GM18858 (cell line): ENCODE results near the gene BCAR1.
"Not testable (repeated sequence)": the region's sequence is repeated elsewhere in the genome, so short reads cannot be mapped to it uniquely, and the experiment has no call there.

Experiments
- ATAC-seq: cut with Tn5 transposase; IDR thresholded peaks from one replicate; pipeline ENCODE4 v1.9.1; 2021; ENCODE audit not compliant: unreplicated experiment

The BCAR1 gene, protein sequence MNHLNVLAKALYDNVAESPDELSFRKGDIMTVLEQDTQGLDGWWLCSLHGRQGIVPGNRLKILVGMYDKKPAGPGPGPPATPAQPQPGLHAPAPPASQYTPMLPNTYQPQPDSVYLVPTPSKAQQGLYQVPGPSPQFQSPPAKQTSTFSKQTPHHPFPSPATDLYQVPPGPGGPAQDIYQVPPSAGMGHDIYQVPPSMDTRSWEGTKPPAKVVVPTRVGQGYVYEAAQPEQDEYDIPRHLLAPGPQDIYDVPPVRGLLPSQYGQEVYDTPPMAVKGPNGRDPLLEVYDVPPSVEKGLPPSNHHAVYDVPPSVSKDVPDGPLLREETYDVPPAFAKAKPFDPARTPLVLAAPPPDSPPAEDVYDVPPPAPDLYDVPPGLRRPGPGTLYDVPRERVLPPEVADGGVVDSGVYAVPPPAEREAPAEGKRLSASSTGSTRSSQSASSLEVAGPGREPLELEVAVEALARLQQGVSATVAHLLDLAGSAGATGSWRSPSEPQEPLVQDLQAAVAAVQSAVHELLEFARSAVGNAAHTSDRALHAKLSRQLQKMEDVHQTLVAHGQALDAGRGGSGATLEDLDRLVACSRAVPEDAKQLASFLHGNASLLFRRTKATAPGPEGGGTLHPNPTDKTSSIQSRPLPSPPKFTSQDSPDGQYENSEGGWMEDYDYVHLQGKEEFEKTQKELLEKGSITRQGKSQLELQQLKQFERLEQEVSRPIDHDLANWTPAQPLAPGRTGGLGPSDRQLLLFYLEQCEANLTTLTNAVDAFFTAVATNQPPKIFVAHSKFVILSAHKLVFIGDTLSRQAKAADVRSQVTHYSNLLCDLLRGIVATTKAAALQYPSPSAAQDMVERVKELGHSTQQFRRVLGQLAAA

DNA sequence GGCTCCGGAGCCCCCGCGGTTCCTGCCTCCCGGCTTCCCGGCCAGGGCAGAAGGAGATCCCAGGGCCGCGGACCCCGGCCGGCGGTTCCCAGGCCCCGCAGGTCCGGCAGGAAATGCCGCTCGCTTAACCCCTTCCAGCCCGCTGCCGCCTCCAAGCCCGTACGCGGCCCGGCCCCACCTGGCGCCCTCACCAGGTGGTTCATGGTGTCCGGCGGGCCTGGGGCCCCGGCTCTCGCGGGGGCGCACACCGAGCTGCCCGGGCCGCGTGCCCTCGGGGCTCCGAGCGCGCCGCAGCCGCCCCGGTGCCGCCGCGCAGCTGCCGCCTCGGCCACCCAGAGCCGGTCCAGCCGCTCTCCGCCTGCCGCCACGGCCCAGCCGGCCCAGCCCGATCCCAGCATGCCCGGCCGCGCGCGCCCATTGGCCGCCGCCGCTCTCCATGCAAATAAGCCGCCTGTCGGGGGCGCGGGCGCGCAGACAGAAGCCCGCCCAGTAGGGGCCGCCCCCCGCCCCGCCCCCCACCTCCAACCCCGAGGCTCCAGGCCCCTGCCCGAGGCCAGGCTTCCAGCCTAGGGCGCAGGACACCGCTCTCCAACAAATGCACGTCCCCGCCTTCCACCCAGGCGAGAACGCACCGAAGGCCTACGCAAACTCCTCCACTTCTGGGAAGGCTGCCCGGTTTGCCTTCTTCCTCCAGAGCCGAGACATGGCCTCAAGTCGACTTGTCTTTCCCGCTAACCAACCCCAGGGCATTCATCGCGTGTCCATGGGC, at the start of gene BCAR1:
TSS of gene BCAR1 (minus strand) at position 345 of the 769 bp plus-strand sequence. CDS start at position 203, 142 bp downstream.
- peak; percentile 64 for ATAC-seq

DNA sequence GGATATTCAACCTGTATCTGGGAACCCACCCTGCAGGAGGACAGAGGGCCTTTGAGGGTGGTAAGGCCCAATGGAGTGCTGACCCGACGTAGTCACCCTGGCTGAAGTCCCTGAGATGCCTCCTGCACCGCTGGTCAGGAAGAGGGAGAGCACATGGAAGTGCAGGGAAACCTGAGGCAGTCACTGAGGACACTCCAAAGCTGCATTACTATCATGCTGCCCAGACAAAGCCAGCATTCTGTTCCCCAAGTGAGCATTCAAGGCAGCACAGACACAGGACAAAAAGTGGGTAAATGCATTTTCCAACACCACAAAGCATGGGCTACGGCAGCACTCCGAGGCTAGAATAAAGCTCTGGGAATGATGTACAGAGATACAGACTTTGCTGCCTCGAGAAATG, 46.8 kb upstream of the BCAR1 start:
- no peak for ATAC-seq

DNA sequence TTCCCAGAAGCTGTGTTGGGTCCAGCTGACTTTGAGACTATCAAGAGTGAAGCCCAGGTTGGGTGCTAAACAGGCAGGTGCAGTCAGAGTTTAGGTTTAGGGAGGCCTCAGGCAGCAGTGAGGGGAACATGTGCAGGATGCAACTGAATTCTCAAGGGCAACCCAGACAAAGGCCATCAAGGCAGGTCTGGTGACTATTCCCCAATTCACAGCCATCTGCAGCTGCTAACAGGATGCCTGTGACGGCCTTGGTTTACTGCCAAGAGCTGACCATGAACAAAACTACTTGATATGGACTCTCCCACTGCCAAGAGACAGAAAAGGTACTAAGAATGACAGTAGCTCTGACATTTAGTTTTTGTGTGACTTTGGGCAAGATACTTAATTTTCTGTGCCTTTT, 45.2 kb upstream of the BCAR1 start:
- no peak for ATAC-seq

DNA sequence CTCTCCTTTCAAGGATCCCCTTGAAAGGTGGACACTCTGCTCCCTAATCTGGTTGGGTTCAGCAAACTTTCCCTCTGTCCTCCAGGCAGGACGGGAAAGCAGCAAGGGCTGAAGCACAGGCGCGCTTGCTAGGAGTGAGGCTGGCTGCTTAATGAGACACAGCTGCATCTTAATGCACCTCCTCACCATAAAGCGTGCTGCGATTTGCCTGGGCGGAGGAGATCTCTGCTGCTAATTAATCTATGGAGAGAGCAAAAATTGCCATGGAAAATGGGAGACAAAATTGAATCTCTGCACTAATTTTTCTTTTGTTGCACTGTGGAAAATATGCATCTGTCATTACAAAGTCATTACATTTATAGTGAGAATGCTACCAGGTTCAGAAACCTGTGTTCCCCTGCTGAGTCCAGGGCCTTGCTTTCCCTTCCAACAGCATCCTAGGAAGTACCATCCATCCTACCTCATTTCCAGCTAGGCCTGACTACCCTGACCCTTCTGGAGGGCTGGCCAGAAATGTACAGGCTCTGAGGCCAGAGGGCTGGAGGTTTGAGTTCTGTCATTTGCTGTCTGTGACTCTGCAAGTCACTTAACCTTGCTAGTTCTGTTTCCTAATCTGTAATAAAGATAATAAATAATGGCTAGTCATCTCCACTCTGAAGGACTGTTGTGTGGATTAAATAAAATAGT, 43.5 kb upstream of the BCAR1 start:
- ATAC-seq, result no peak

DNA sequence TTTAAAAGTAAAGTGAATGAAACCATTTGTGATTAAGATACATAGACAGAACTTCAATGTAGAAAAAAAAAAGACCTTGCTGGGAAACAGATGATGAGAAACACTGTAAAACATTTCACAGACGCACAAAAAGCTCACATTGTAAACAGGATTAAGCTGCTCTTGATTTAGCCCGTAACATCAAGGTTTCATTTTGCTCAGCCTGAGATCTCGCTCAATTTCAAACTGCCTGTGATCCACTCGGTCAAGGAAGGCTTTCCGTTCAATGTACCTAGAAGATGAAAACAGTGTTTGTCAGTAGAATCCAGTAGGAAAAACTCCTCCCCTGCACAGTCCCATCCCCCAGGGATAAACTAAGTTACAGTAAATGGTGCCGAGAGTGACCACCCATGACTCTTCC, 42.3 kb upstream of the BCAR1 start:
- no peak for ATAC-seq

DNA sequence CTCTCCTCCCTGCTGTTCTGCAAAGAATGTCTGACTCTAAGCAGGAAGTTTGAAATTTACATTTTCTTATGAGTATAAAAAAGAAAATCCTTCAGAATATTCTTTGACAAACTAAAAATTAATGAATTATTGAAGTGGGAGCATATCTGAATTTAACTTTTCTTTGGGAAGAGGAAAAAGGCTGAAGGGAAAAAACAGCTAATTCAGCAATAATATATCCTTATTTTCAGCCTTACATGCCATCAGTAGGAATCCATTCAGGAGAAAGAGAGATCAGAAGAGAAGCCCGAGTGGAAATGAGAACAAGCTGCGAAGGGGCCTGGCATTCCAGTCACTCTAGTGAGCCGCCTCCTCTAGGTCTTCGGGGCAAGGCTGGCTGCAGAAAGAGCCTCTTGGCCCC, 41.7 kb upstream of the BCAR1 start:
- ATAC-seq, result no peak

DNA sequence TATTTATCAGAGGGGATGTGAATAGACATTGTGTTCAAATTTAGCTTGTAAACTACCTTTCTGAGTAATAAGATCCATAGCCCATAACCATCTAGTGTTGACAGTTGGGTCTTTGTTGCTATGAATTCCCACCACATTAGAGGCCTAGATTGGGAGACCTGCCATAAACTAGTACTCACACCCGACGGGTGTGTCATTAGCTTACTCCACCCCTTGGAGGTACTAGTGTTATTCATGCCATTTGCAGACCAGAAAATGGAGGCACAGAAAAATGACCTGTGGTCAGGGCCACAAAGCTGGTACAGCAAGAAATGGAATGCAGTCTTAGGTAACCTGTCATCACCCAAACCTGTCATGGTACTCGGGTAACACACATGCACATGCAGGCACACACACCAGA, 41.3 kb upstream of the BCAR1 start:
- ATAC-seq, result no peak

DNA sequence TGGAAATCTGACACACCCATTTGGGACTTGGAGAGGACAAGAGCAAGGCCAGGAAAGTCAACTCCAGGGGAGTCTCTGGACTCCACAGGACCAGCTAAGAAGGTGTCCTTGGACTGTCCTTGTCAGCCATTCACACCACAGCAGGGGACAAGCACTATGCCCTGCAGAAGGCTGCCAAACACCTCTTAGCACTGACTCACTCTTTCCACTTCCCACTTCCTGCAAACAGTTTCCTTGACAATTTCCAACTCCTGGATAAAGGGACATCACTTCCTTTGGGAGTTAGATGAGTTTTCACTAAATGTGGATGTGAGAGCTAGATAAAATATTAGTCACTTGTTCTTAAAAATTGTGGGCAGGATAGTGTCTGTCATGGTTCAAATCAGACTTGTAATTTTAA, 37.8 kb upstream of the BCAR1 start:
- ATAC-seq, result no peak

DNA sequence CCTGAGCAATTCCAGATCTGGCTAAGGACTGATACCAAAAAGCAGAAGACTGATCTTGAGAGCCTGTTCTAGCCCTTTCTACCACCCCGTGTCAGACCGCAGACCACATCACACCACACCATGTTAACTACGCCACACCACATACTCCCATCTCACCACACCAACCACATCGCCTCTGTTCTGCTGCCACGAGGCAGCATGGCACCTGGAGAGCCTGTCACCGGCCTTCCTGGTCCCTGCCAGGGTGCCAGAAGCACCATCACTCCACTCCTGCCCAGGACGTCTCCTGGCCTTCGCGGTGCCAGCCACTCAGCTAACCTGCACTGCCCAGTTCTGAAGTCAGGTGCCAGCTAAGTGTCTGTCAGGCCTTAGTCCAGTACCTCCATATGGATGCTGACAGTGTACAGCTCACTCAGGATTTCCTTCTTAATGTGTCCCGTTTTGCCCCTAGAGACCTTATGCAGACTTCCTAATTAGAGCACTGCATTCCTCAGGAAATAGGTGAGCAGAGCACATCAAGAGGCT, 37.2 kb upstream of the BCAR1 start:
- ATAC-seq, result no peak

DNA sequence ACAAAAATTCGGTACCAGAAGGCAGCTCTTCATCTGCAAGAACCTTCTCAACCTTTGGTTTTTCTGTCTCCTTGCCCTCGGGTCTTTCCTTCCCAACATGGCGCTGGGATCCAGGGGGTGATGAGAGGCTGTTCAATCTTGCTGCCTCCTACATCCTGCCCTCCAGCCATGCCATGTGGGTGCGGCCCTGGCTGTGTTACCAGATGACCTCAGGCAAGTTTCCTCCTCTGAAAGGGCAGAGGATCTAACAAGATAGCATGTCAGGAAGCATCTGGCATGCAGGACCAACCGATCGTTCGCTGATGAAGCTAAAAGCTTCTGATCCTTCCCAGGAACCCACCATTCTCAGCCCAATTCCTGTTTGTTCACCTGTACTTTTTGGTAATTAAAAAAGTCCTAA, 36.8 kb upstream of the BCAR1 start:
- ATAC-seq, result no peak

DNA sequence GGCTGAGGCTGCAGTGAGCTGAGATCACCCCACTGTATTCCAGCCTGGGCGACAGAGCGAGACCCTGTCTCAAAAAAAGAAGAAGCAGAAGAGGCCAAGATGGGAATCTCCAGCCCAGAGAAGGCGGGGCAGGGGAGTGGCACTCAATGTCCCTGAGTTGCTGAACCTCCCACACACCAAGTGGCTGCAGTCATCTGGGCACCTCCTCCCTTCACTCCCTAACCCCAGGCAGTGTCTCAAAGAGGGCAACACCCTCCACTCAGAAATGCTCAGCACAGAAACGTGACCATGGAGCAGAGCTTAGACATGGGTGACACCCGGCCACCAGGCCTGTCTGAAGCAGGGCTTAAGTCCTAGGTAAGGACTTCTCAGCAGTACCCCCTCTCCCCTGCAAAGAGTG, 36.3 kb upstream of the BCAR1 start:
- ATAC-seq, result no peak

DNA sequence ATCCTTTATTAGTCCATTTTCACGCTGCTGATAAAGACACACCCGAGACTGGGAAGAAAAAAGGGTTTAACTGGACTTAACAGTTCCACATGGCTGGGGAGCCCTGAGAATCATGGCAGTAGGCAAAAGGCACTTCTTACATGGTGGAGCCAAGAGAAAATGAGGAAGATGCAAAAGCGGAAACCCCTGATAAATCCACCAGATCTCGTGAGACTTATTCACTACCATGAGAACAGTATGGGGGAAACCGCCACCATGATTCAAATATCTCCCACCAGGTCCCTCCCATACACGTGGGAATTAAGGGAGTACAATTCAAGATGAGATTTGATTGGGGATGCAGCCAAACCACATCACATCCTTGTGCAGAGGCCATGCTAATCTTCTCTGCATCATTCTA, 35.0 kb upstream of the BCAR1 start:
- ATAC-seq, result no peak

DNA sequence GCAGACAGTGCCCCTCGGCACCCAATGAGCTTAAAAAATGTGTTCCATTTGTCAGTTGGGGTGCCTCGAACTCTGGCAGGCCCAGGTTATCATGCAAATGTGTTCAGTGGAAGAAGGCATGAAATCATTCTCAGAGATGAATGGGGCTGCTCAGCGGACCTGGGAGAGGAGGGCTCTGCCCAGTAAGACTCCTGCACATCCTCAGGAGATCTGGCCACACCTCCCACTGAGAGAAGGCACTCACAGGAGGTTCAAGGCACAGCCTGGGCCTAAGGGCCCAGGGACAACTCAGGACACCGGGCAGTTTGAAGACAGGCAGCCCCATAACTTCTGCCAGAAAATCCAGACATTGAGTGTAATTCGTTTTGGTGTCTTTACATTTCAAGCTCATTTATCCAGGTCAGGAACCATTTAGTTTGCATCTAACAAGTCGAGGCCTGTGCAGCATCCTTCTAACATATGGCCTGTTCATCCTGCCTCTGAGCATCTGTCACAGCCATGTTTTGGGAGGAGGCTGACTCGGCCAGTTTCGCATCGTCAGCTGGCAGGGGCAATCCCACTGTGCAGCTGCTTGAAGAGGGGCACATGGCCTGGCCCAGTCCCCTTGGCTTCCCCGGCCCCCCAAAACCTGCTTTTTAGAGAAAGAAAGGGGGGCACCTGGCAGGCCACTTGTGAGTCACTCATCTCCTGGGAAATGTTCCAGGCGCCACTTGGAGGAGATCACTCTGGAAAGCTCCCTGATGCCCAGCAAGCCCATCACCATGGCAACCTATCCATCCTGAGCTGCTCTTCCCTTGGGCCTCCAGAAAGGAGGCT, 31.2 kb upstream of the BCAR1 start:
- no peak for ATAC-seq

DNA sequence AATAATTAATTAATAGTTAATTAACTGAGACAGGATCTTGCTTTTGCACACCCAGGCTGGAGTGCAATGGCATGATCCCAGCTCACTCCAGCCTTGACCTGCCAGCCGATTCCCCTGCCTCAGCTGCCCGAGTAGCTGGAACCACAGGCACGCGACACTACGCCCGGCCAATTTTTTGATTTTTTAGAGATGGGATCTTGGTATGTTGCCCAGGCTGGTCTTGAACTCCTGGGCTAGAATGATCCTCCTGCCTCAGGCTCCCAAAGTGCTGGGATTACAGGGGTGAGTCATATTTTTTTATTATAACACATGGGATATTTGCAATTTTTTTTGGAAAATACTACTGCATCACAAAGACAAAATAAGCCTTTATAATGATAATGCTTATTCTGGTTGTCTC, 30.4 kb upstream of the BCAR1 start:
- no peak for ATAC-seq

DNA sequence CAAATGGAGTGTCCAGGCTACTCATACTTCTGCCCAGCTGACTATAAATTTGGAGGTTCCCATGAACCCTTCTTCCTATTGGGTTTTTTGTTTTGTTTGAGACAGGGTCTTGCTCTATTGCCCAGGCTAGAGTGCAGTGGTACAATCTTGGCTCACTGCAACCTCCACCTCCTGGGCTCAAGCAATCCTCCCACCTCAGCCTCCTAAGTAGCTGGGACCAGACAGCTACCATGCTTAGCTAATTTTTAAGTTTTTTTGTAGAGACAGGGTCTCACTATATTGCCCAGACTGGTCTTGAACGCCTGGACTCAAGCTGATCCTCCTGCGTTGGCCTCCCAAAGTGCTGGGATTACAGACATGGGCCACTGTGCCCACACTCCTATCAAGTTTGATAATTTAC, 29.6 kb upstream of the BCAR1 start:
- ATAC-seq, result not testable (repeated sequence)

DNA sequence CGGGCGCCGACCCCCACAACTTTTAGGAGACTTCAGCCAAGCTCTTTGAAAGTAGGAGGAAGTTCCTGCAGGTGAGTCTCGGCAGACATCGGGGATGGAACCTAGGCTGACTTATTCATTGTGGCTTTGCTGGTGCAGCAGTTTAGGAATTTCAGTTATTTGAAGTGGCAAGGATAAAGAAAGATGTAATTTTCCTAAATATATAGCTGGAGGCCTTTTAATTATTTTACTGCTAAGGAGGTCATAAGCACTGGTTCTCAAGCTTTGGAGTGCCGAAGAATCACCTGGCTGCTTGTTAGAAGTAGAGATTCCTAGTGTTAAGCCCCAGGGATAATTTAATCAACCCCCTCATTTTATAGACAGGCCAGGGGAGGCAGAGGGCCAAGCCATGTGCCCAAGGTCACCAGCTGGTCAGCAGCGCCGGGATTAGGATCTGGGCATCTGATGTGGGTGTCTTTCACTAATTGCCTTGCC, 28.9 kb upstream of the BCAR1 start:
- no peak for ATAC-seq

DNA sequence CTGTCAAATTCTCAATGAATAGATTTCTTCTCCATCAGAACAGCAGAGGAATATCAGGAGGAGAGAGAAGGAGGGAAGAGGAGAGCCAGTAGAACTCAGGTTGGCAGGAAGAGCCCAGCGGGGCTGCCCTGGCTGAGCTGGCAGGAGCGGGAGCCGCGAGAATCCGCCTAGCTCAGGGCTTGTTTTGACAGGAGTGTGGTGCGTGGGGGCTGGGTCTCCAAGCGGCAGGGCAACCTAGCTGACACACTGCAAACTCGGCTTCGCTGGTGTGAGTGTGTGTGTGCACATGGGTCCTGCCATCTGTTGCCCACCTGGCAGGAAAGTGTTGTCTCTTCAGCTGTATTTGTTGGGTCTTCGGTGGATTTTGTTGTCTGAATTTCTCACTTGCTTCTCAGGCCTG, 27.9 kb upstream of the BCAR1 start:
- ATAC-seq, result no peak

DNA sequence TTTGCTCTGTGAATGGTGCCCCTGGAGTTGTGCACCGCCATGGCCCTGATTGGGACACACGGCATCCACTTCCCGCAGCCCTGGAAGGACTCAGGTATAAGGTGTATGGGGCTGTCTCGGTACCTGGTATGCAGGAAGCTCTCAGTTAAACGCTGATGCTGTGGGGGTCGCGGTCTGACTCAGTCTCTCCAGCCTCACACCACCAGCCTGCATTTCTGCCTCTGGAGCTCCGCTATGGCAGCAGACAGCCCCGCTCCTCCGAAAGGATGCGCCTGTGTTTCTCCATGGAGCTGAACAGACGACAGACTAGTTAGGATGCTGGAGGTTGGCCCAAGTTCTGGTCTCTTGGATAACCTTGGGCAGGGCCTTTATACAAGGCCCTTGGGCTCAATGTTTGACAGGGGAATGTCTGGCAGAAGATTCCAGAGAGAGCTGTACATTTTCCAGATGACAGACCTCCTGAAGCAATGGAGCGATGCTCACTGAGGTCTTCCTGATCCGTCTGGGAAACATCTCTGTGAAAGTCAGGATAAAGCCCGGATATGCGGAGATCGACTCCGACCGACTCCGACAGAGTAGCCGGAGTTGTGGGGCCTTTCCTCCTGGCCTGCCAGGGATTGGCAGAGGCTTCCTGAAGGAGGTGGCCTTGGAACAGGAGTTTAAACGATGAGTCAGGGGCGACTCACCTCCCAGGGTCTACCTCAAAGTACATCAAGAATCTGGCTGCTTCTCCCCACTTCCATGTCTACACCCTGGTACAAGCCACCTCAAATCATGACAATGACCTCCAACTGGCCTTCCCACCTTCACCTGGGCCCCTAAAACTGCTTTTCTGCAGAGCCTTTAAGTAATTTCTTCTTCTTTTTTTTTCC, 21.9 kb upstream of the BCAR1 start:
- no peak for ATAC-seq

DNA sequence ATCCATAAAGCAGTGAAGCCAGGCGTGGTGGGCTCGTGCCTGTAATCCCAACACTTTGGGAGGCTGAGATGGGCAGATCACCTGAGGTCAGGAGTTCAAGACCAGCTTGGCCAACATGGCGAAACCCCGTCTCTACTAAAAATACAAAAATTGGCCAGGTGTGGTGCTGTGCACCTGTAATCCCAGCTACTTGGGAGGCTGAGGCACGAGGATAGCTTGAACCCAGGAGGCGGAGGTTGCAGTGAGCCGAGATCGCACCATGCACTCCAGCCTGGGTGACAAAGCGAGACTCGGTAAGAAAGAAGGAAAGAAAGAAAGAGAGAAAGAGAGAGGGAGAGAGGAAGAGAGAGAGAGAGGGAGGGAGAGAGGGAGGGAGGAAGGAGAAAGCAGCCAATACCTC, 21.2 kb upstream of the BCAR1 start:
- ATAC-seq, result not testable (repeated sequence)
